Activated T-helper 9 cell treated with anti-CD3 and anti-CD28 coated beads, Interleukin-2, amount 50 U/mL, for 16 hours (primary cell): ENCODE results near the gene LIX1.
A peak's percentile ranks its signal among the peaks of the same experiment; 100 is the strongest.
"Not testable (repeated sequence)": the region's sequence is repeated elsewhere in the genome, so short reads cannot be mapped to it uniquely, and the experiment has no call there.

ENCODE experiments used
- DNase-seq: peaks from one replicate; pipeline ENCODE4 v3.0.0-alpha.2; 2020; ENCODE audit warnings: low read depth

The LIX1 gene

GRCh38 chr5:97142521-97143254, at the start of gene LIX1:
Gene LIX1, minus strand, starts transcription at chr5:97142611. Its CDS starts 35 bp downstream, at chr5:97142576.
- DNase-seq: no peak

DNA sequence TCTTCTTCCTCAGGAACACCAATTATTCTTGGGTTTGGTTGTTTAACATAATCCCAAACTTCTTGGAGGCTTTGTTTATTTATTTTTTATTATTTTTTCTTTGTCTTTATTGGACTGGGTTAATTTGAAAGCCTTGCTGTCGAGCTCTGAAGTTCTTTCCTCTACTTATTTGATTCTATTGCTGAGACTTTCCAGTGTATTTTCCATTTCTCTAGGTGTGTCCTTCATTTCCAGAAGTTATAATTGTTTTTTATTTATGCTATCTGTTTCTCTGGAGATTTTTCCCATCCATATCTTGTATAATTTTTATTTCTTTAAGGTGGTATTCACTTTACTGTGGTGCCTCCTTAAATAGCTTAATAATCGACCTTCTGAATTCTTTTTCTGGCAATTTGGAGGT, 49.5 kb upstream of the LIX1 start:
- DNase-seq: no peak

- not testable (repeated sequence) for DNase-seq
Measured at GRCh38 chr5:97189523-97189922, 47.1 kb upstream of the LIX1 start.

- no peak for DNase-seq
Measured at GRCh38 chr5:97183930-97184213, 41.5 kb upstream of the LIX1 start.

DNA sequence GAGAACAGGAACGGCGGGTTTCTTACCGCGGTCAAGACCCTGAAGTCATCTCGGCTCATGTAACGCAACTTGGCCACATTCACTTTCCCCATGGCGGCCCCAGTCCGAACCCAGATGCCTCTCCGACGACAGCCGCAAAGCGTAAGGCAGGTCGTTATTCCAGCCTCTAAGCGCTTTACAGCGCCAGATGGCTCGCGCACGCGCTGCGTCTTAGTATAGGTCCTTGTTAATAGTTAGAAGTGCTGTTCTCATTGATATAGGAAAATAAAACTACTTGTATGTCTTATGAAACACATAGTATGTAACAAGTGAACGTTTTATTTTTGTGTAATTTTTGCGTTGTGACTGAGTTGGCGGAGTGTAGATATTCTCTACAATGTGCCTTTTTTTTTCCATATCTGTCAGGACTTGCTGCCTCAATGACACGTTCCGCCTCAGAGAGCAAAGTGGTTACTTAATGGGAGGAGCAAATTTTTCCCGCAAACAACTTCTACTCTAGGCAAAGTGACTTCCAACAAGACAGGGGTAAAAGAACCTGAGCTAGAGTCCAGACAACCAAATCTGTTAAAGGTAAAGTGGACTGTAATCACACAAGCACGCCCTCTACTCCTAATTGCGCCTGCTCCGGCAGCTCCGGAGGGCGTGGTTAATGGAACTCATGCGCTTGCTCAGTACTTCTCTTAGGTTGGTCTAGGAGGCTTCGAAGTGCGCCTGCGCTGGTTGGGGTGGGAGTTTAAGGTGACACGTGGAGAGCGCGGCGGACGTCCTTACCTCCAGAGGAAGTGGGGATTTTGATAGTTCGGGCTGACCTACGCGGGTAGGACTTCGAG, 40.9 kb upstream of the LIX1 start, which contains the start of gene RIOK2:
Gene RIOK2, minus strand, starts transcription at position 148 of the 830 bp plus-strand sequence. Its CDS starts 56 bp downstream, at position 92.
- DNase-seq: peak; percentile 87

DNA sequence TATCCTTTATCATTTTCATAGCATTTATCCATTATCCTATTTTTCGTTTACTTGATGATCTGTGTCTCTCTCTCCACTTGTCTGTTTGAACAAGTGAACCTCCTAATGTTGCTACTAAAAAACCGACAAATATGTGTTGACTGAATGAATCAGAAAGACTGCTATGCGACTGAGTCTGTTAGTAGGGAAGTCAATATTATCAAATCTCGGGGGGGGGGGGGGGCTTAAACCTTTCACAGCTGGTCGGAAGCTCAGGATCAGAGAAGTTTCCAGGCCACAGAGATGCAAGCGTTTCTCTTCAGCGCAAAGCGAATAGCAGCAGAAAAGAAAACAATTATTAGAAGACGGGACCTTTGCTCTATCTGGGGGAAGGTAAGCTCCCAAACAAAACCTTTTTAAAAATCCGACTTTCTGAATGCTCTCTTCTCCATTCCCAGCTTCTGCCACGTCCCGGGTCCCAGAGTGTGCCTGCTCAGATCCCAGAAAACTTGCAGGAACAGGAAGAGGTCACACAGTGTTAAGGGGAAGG, 40.2 kb upstream of the LIX1 start:
- DNase-seq: no peak

DNA sequence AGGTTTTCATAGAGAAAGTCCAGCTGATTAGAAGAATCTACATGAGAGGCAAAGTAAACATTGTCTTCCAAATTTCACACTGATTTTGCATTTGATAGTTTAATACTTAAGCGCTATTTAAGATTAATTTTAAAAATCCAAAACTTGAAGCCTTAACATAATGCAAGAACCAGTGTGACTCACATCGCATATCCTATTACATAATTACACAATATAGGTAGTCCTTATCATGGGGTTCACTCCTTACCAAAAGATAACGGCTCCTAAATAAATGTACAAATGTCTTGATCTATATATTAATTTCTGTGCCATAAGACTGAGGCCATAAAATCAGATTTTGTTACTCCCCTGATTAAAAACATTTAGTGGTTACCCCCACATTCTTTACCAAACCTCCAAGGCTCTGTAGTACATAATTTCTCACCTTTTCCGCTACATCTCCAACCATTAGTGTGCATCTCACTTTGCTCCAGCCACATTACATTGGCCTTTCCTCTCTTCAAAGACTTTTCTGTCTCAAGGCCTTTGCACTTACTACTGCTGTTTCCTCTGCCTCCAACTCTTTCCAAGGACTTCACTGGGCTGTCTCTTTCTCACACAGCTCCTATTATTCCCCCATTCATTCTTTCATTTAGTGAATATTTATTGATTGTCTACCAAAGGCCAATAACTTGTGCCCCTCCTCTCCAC, 39.6 kb upstream of the LIX1 start:
- no peak for DNase-seq

DNA sequence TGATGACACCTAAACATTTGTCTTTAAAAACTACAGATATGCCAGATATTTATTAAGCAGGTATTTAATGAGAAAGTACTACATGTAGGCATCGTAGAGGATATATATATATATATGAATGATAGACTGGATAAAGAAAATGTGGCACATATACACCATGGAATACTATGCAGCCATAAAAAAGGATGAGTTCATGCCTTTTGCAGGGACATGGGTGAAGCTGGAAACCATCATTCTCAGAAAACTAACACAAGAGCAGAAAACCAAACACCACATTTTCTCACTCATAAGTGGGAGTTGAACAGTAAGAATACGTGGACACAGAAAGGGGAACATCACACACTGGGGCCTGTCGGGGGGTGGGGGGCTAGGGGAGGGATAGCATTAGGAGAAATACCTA, 37.0 kb upstream of the LIX1 start:
- not testable (repeated sequence) for DNase-seq

DNA sequence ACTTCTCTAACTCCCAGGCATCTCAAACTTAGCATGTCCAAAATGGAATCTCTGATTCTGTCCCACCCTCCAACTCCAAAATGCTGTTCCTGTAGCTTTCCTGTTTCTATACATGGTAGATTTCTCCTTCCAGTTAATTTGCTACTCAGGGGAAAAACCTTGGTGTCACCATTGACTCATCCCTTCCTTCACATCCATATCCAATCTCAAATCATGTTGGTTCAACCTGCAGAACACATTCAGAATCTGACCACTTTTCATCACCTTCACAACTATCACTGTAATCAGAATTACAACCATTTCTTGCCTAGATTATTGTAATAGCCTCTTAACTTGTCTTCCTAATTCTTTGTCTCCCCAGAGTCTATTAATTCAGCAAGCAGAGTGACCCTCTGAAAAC, 29.8 kb upstream of the LIX1 start:
- no peak for DNase-seq

GRCh38 chr5:97171703-97172102, 29.3 kb upstream of the LIX1 start:
- no peak for DNase-seq

DNA sequence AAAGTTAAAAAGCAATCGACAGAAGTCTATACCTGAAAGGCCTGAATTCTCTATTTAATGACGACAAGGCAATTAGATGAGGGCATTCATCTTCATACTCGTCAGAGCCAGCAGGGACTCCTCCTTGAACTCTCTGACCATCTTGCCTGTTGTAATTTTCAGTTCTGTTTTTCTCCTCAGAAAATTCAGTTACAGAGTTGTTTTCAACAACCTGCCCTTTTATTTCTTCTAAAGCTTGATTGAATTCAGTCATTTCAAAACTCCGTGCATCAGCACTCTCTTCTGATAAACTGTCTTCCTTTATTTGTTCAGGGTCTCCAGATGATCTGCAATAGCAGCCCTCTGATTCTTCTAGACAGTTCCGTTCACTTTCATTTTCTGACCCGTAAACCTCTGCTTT, 25.0 kb upstream of the LIX1 start:
- DNase-seq: no peak

DNA sequence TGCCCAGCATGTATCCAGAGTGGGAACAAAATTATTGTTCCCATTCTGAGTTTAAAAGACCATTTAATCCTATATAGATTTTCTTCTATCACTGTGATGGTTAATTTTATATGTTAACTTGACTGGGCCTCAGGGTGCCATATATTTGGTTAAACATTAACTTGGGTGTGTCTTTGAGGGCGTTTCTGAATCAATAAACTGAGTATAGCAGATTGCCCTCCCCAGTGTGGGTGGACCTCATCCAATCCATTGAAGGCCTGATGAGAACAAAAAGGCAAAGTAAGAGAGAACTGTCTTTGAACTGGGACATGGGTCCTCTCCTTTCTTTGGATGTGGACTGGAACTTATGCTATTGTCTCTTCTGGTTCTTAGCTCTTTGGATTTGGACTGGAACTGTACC, 23.3 kb upstream of the LIX1 start:
- DNase-seq: no peak

DNA sequence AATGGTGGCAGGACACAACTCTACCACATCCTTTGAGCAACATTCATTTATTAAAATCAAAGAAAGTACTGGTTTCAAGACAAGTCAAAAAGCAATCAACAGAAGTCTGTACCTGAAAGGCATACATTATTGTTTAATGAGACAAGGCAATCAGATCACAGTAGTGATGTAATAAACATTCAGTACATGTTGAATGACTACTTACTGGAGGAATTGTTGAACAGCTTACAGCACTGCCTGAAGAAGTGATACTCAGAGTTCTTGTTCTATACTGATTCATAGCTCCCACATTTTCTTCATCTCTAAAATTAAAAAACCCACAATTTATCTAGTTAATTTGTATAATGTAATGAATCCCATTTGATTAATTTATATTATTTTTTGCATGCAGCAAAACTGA, 22.4 kb upstream of the LIX1 start:
- DNase-seq: no peak

DNA sequence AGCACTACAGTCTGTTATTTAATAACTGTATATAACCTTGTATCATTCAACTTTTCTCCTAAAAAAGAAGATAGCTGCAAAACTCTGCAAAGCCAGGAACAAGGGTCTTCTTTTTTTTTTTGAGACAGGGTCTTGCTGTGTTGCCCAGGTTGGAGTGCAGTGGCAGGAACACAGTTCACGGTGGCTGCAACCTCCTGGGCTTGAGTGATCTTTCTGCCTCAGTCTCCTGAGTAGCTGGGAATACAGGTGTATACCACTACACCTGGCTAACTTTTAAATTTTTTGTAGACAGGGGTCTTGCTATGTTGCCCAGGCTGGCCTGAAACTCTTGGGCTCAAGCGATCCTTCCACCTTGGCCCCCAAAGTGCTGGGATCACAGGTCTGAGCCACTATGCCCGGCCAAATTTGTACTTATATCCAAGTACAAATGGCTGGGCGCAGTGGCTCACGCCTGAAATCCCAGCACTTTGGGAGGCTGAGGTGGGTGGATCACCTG, 21.4 kb upstream of the LIX1 start:
- no peak for DNase-seq

GRCh38 chr5:97163360-97163764, 21.0 kb upstream of the LIX1 start:
- no peak for DNase-seq

- no peak for DNase-seq
Measured at GRCh38 chr5:97162045-97162444, 19.6 kb upstream of the LIX1 start.

DNA sequence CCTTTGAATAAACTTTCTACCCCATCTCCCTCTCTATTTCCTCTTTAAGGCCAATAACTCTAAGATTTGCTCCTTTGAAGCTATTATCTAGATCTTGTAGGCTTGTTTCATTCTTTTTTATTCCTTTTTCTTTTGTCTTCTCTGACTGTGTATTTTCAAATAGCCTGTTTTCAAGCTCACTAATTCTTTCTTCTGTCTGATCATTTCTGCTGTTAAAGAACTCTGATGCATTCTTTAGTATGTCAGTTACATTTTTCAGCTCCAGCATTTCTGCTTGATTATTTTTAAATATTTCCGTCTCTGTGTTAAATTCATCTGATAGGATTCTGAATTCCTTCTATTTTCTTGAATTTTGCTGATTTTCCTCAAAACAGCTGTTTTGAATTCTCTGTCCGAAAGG, 15.3 kb upstream of the LIX1 start:
- no peak for DNase-seq

- DNase-seq: no peak
Measured at GRCh38 chr5:97151370-97151769, 9.0 kb upstream of the LIX1 start.

DNA sequence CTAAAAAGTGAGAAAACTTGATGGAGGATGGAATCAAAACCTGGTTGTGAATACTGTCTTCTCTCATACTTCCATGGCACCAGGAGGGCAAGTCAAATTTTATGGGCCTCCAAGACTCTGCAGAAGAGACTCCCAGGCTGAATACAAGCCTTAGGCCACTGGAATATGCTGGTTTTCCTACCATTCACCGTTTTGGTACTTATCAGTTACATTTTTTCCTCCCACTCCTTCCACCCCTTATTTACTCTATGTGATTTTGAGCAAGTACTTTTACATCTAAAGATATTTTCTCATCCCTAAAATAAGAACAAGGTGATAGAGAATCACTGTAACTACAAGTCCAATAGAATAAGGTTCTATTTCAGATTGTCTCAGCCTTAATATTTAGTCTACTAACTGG, 8.0 kb upstream of the LIX1 start:
- no peak for DNase-seq

- DNase-seq: no peak
Measured at GRCh38 chr5:97149709-97150108, 7.3 kb upstream of the LIX1 start.

GRCh38 chr5:97148288-97148687, 5.9 kb upstream of the LIX1 start:
- DNase-seq: no peak

- no peak for DNase-seq
Measured at GRCh38 chr5:97143704-97144103, 1.3 kb upstream of the LIX1 start.

GRCh38 chr5:97141539-97141938, 872 bp downstream of the LIX1 start:
- no peak for DNase-seq
